ENCODE results near the gene SLC23A2.

Gene SLC23A2

DNA sequence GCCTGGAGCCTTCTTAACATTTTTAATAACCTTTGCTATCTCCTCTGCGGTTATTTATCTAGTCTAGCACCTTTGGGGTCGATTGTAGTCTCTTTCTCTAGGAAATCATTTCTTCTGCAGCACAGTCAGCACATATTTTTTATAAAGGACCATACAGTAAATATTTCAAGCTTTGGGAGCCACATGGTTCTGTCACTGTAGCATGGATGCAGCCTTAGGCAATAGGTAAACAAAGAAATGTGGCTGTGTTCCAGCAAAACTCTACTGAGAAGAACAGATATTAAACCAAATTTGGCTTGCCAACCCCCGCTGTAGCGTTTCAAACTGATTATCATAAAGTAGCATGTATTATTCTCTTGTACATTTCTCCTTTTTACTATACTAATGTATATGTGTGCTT, 95.7 kb downstream of the SLC23A2 start:
- no peak for DNase-seq

DNA sequence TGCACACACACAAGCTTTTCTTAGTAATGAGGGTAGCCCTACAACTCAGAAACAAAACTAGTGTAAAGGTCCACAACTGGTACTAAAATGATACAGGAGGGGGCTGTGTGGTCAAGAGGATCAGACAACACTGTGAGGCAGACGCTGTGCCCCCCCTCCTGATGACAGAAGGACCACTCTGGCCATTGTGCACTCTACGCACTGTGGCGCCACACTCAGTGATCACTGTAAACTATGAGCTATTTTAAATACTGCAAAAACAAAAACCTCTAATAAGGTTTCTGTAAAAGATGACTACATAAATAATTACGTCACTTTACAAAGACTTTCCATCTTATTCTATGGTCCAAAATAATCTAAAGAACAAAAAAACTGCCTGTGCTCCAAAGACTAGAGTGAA, 96.1 kb downstream of the SLC23A2 start:
- no peak for DNase-seq

DNA sequence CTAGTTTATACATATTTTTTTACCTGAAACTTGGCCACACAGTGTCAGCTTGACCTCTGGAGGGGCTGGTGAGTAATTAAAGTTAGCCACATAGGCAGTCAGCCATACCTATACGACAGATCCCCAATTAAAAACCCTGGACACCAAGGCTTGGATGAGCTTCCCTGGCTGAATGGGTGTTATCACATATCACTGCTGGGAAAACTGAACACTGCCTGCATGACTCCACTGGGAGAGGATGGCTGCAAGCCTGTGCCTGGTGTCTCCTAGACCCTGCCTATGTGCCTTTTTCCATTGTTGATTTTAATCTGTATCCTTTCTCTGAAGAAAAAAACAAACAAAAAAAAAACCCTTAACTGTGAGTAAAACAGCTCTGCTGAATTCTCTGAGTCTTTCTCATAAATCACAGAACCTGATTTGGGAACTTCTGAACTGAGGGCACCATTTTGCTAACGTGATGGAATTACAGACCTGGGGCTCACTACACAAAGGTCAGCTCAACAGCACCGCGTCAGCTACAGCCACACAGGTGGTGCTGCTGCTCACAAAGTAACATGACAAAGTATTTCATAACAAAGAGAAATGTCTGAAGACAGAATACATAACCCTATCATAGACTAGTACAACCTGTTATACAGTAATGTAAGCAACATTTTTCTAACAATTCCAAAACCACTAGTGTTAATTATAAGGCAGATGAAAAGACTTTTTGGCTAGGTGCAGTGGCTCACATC, 97.0 kb downstream of the SLC23A2 start:
- no peak for DNase-seq

DNA sequence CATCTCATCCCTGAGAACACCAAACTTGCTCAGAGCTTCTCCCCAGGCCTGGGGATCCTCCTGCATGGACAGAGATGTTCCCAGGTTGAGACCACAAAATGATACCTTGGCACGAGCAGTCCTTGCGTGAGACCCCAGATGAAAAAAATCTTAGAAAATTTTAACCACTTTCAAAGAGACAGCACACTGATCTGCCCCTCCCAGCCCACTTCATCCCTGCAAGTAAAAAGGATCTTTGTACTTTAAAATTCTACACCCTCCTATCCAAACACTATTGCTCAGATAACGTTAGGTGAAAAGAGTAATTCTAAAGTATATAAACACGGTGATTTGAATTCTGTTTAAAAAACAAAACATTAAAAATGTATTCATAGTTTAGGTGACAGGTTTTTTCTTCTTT, 98.5 kb downstream of the SLC23A2 start:
- no peak for DNase-seq

DNA sequence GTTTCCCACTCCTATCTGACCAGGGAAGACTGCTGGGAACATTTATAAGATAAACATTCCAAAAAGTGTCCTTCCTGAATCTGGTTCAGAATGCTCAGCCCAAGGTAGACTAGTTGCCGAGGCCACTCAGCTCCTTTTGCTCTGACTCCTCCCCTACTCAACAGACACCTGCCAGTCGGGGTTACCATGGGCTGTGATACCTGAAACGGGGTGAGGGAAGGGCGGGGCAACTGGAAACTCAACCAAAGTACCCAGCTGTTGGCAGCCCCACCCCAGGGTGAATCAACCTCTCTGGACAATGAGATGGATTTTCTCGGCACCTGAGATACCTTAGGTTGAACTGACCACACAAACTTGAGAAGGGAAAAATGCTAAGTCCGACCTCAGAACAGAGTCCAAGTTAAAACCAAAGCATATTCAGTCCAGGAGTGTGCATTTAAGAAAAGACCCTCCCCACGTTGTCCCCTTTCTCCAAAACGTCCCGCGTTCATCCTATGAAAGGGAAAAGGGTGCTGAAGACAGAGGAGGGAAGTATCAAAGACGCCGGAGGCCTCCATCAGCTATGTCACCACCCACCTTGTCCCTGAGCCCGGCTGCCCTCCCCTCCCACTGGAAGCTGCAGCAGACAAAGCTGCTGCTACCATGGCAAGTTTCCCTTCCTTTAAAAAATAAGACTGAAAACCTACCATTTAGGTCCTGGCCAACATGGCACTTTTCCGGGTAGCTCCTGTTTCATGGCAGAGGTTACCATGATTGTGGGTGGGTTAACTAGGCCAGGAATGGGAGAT, 100.1 kb downstream of the SLC23A2 start:
- DNase-seq = no peak

DNA sequence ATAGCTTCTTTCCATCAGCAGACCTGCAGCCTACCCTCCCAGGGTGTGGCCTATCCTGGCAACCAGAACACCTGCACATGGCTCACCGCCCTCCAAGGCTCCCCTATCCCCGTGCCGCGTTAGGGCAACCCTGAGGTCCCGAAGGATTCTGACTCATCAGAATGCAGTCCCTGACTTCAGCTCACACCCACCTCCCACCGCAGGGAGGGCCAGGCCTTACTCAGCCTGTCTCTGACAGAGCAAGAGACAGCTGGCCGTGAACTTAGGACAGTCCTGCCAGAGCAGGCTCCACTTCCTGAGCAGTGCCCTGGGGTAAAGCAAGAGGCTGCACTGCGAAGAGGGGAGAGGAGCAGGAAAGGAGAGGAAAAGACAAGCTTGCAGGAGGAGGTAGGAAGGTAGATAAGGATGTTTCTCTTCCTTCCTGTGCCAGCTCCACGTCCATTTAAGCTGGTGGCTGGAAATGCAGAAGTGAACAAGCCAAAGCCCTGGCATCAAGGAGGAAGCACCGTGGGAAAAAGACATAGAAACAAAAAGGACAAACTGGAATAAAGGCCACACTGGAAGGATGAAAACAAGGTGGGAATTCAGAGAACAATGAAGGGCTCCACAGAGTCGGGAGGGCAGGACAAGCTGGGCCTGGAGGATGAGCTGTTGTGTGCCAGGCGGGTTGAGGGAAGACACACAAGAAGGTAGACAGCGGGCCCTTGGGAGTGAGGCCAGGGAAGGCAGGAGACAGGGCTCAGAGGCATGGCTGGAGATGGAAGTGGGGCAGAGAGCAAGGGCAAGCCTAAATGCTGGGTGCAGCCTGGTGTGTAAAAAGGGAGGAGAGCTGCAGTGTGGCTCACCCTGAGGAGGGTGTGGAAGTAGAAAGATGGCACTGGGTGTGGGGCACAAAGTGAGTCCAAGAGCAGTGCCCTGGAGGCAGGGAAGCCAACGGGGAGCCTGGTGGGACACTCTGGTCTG, 102.7 kb downstream of the SLC23A2 start:
- DNase-seq = peak in 4 of 58 donors; percentile 23 to 40 (median 30)

DNA sequence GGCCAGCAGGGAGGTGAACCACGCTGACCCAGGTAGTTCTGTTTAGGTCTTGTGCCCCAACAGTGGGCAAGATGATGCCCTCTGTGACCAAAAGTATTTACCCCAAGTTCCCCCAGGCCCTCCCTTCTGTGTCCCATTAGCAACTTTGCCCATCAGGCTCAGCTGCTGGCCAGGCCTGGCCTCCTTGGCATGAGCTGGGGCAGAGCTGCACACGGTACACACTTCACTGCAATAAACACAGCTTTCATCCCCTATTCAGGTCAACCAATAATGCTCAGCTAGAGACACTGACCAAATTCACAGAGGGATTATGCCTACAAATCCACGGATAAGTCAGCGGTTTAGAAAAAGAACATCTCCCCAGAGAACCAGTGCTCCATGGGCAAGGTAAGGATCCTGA, 103.7 kb downstream of the SLC23A2 start:
- DNase-seq = peak in 2 of 58 donors; percentile 33

DNA sequence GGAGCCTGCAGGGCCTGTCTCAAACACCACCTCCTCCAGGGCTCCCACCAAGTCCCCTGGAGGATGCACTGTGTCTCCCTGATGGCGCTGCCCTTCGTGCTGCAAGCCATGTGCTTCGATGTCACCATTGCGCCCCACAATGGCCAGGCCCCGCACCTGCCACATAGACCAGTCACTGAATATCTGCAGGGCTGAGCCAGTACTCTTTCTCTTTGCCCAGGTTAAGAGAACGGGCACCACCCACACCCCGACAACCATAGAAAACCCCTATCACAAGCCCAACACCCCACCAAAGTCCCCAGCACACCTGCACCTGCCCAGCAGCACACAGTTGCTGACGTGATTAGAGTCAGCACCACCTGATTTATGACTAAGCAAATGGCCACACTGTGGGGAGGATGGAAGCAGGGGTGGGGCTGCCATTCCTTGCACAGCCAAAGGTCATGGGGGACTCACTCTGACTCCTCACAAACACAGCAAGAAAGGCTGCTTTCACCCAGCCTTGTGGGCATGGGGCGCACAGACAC, 104.3 kb downstream of the SLC23A2 start:
- no peak for DNase-seq

DNA sequence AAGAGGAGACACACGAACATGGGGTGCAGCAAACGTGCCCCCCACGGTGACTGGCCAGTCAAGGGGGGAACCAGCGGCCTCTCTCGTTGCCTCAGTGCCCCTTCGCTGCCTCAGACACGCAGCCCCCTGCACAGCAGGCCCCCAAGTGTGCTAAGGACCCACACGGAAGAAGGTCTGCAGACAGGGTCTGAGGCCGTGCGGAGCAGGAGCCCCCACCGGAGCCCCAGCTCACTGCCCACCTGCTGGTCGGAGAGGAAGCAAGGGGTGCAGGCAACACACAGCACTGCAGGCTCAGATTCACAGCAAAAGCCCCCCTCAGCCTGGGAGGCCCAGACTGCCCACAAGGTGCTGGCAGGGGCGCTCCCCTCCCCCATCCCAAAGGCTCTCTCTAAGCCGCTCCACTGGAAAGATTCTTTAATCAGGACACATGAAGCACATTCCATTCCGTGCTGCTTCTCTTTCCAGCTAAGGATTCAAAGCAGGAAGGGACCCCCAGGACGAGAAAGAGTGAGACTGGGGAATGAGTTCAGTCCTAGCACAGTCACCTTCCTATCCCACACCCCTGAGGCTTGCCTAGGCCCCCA, 105.1 kb downstream of the SLC23A2 start:
- DNase-seq = no peak

DNA sequence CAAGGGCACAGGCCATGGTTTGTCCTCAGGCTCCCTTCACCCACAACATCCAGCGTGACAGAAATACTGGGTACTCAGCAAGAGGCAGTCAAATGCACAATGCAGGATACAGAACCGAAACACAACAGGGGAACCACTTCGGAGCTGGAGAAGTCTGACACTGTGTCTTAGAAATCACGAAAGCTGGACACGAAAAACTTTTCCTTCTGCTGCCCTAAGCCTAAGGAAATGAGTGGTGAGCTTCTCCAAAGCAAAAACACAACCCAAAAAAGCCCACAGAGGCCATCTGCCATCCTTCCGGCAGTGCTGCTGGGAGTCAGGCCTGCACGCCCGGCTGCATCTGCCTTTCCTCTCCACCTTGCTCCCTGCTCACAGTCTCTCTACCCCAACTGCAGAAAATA, 106.3 kb downstream of the SLC23A2 start:
- peak in 21 of 58 donors; percentile 28 to 61 (median 43) for DNase-seq

DNA sequence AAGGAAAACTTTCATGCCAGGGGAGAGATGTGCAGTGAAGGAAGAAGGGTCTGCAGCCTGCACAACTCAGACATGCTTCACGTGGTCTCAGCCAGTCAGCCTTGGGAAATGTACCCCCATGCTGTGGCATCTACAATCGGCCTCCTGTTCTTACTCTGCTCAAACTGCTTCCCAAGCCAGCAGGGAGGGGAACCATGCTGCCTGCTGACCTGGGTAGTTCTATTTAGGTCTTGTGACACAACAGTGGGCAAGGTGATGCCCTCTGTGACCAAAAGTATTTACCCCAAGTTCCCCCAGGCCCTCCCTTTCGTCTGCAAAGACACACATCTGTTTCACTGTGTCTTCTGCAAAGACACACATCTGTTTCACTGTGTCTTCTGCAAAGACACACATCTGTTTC, 106.9 kb downstream of the SLC23A2 start:
- no peak for DNase-seq

DNA sequence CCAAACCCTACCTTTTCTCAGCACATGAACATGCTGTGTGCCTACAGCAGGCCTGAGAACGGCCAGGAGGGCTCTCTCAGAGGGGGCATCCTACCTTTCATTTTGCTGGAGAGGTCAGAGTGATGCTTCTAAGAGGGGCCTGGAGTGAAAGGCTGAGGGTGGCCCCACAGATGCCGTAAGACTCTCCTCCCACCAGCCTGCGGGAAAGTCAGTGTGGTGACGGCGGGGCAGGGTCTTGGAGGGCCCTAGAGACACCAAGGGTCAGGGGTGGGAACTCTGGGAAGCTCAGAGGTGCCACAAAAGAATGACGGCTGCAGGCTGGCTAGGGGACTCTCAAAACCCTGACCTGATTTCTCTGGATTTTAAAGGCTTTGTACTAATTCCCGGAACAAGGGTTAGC, 107.6 kb downstream of the SLC23A2 start:
- no peak for DNase-seq

DNA sequence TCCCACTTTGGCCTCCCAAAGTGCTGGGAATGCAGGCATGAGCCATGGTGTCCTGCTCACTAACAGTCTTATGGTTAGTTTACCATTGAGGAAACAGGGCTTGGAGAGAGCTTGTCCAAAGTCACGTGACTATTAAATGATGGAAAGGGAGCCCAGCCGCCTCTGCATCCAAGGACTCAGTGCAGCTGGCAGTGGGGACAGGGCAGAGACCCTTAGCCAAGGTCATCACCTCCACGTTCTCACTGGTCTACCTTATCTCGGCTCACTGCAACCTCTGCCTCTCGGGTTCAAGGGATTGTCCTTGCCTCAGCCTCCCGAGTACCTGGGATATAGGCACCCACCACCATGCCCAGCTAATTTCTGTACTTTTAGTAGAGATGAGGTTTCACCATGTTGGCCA, 109.3 kb downstream of the SLC23A2 start:
- no peak for DNase-seq

DNA sequence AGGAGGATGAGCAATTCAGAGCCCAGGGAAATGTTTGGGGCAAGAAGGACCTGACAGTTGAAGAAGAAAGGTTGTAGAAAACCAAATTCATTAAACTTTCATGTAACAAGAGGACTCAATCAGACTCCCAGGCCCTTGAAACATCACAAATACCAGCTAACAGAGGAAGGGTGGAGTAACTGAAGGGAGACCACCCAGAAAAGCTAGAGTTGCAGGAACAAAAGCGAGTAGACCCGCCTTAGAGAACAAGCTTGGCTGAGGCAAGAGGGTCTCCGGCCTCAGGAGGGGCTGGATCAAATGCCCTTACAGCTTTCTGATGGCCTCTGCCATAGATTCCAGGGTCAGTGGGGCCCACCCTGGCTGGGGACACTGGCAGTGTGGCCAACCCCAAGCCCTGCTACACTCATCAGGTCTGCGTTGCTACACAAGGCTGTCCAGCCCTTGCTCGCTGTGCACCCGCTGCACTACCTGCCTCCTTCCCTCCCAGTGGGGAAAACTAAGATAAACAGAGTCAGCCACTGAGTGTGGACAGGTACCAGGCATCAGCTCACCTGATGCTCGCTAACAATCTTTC, 110.0 kb downstream of the SLC23A2 start:
- DNase-seq = no peak

DNA sequence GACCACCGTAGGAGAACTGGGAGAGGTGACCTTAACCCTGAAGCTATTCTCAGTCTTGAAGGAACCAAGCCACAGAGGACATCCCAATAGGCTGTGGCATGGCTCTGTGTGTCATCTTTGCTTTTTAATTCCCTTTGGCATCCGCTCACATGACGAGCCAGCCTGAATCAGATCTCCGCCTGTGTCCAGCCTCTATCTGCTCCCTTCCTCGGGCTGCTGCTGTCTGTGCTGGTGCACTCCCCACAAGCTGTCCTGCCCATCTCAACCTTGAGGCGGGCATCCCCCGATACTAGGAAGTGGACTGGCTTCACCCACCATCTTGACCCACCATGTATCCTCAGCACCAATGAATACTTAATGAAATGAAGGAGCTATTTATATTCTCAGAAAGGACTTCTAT, 111.9 kb downstream of the SLC23A2 start:
- DNase-seq = no peak

DNA sequence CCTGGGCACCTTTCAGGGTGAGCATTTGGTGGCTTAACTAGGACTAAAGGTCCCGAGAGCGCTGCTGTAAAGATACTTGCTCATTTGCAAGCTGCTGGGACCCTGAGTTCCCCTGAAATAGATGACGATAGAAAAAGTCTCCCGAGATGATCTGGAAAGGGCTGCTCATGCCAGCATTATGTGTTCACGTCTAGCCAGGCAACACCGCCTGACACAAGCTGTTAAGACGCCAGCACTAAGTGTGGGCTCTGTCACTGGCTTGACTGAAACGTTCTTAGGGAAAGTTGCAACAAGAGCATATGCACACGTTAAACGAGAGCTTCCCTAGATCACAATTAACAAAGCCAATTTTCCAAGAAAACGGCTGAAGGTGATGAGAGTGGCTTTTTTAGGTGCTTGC, 113.7 kb downstream of the SLC23A2 start:
- peak in 3 of 58 donors; percentile 6 to 28 (median 22) for DNase-seq

DNA sequence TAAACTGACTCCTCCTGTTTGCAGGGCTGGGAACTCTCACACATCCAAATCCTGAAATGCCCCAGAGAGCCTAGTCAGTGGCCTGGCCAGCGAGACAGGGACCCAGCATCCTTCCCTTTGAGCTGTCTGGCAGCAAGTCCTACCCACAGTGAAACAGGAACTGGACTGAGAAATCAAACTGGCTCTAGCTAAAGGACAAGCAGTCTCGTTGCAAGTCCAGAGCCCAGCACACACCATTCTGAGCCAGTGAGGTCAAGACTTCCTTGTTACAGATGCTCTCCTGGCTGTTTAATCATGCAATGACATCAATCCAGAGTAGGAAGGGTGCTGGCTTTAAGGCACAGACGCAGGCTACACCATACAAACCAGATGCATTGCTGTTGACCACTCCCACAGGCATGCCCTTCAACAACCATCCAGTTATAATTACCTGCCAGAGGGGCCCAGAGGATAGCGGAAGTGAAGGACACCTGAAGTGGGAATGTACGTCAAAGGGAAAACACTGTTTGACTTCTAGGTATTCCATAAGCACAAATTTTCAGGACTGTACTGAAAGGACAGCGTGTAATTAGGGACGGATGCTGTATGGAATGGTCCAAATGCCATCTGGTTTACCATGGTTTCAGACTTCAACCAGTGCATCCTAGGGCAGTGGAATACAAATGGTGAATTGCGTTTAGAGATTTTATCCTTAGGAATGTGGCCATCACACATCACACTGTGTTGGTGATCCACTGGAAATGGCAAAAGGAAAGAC, 114.4 kb downstream of the SLC23A2 start:
- peak in 4 of 58 donors; percentile 8 to 47 (median 29) for DNase-seq

DNA sequence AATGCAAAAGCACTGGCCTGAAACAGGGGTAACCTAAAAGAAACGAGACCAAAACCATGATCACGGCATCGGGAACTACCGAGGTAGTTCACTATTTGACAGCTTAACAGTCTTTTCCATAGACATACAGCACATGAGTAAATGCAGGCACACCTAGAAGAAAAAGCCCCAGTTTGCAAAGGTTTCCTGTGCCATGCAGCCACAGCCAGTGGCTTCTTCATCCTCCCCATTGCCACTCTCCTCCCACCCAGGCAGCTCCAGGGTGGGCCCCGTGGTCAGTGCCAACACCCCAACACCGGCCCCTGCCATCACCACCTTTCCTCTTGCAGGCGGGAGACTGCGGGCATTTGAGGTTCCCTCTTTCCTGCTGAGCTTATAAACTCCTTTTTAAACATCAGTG, 115.4 kb downstream of the SLC23A2 start:
- DNase-seq = no peak

DNA sequence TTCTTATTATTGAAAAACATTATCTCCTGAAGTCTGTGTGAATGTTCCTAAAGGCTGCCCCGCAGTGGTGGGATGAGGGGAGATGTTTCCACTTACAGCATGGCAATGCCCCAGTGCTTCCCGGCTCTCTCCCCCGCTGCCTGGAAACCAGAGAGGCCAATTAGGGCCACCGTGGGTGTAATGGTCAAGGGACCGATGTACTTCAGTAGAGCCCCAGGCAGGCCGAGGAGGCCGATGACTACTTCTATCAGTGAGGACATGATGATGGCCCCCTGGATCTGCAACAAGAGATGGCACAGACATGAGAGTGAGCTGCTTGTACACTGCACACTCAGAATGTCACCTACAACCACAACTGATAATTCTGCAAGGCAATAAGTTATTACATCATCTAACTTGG, 117.8 kb downstream of the SLC23A2 start:
- DNase-seq = no peak

DNA sequence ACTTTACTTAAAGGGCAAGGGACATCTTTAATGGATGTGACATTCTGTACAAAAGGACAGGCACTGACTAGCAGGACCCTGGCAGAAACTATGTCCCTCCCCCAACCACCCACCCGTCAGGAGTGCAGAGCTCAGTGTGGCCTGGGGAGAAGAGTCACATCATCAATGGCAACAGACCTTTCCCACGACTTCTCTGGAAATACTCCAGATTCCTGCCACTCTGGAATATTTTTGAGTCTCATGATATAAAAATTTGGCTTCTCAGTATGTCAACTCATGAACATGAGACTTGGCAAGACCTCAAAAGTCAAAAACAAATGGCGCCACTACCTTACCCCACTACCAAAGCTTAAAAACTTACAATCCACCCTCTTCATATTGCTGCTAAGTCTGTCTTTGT, 118.3 kb downstream of the SLC23A2 start:
- DNase-seq = no peak
